Endodermal cell (in vitro differentiated cells): ENCODE measurements around the gene SLC15A5. TPM values are rescaled to one million over a fixed set of nuclear protein-coding genes. Genes with fewer than 3 reads are reported as not detected.

Source experiments
- DNase-seq: peaks from one replicate; pipeline ENCODE4 v3.0.0-alpha.2; 2017
- H3K27ac ChIP-seq: 2 replicates; pipeline ENCODE4 v1.5.1; 2013; ENCODE audit warnings: mild to moderate bottlenecking, low read depth, low read length, moderate library complexity
- H3K27me3 ChIP-seq: 2 replicates; pipeline ENCODE4 v1.6.1; 2013; ENCODE audit warnings: mild to moderate bottlenecking, low read length, moderate library complexity; ENCODE audit not compliant: insufficient read depth, control insufficient read depth, poor library complexity, severe bottlenecking
- H3K36me3 ChIP-seq: 2 replicates; pipeline ENCODE4 v1.7.0; 2013; ENCODE audit warnings: mild to moderate bottlenecking, low read length, moderate library complexity; ENCODE audit not compliant: control insufficient read depth, insufficient read depth
- H3K4me1 ChIP-seq: one replicate; pipeline ENCODE4 v1.7.0; 2013; ENCODE audit warnings: low read length; ENCODE audit not compliant: control insufficient read depth, insufficient read depth
- H3K4me3 ChIP-seq: 2 replicates; pipeline ENCODE4 v1.5.1; 2013; ENCODE audit warnings: mild to moderate bottlenecking, low read length, moderate library complexity
- H3K9ac ChIP-seq: 2 replicates; pipeline ENCODE4 v1.6.1; 2013; ENCODE audit warnings: mild to moderate bottlenecking, low read length, moderate library complexity; ENCODE audit not compliant: poor library complexity, severe bottlenecking; ENCODE audit errors: extremely low read depth
- H3K9me3 ChIP-seq: 2 replicates; pipeline ENCODE4 v1.6.1; 2013; ENCODE audit warnings: mild to moderate bottlenecking, low read length, moderate library complexity; ENCODE audit not compliant: control insufficient read depth
- H3K27ac Mint-ChIP-seq: 2 replicates; pipeline ENCODE4 v1.8.0; 2020; ENCODE audit warnings: mixed read lengths
- H3K27me3 Mint-ChIP-seq: 2 replicates; pipeline ENCODE4 v1.8.0; 2021; ENCODE audit warnings: mild to moderate bottlenecking, mixed read lengths; ENCODE audit not compliant: insufficient read depth
- H3K36me3 Mint-ChIP-seq: 2 replicates; pipeline ENCODE4 v1.8.0; 2020; ENCODE audit warnings: low read depth, mixed read lengths
- H3K4me1 Mint-ChIP-seq: 2 replicates; pipeline ENCODE4 v1.8.0; 2020; ENCODE audit warnings: mixed read lengths
- H3K4me3 Mint-ChIP-seq: 2 replicates; pipeline ENCODE4 v1.8.0; 2020; ENCODE audit warnings: mild to moderate bottlenecking, moderate library complexity, mixed read lengths
- H3K9me3 Mint-ChIP-seq: 2 replicates; pipeline ENCODE4 v1.8.0; 2020; ENCODE audit warnings: mild to moderate bottlenecking, mixed read lengths
- WGBS, 2 experiments: methylation state at CpG; one replicate each; pipeline versions ENCODE4 v1.1.5 to v1.1.7; 2013; ENCODE audit warnings: missing lambda C conversion rate in 2 of 2, mixed read lengths in 1 of 2; ENCODE audit not compliant: insufficient coverage in 1 of 2, insufficient read length in 1 of 2; 5-methylcytosine and 5-hydroxymethylcytosine counted together
- total RNA-seq, 2 donors: library from RNA; stranded (reverse); fragmentation: NEBNext Ultra II Directional in 1 of 2; extraction: Animal tissue kit (Norgen Biotek cat#: 25700) in 1 of 2; gene quantifications; 2 replicates in 1 of 2; 3 replicates in 1 of 2; pipeline ENCODE4 v1.2.1, GENCODE V29; 2021
- TF ChIP-seq, protein P1 (sequence below): fragments of 200-600 bp; sonication (generic); conservative IDR thresholded peaks from 2 replicates; pipeline ENCODE4 v1.5.0; 2021; ENCODE audit warnings: antibody characterized with exemption, mild to moderate bottlenecking

Gene SLC15A5
- total RNA-seq, 2 donors from 2014 or later: not detected

DNA sequence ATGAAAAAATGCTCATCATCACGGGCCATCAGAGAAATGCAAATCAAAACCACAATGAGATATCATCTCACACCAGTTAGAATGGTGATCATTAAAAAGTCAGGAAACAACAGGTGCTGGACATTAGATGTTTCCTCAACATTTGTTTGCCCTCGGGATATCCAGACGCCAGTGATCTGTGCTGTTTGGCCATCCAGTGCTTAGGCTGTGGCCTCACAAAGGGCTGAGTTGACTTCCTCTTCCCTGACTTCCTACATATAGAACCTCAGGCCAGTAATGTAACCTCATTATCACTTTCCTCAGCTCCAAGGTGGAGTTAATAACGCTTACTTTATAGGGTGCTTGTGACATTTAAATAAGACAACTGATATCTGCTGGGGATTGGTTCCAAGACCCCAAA is 51.8 kb downstream of the SLC15A5 start:
- Histone ChIP-seq H3K9ac (no peak overlapping the region), H3K4me1 (no peaks in the 10 kb centered on the region), H3K27ac (no peak overlapping the region), H3K4me3 (no peak overlapping the region), H3K27me3 (no peaks in the 10 kb centered on the region), H3K36me3 (no peaks in the 10 kb centered on the region), H3K9me3 (no peaks in the 10 kb centered on the region)
- Mint-ChIP-seq H3K4me3 (no peak overlapping the region), H3K4me1 (no peaks in the 10 kb centered on the region), H3K27ac (no peak overlapping the region), H3K9me3 (no peaks in the 10 kb centered on the region), H3K27me3 (no peaks in the 10 kb centered on the region), H3K36me3 (no peaks in the 10 kb centered on the region)
- 88 to 90% methylated on average over 2 to 4 of the region's 4 CpGs for WGBS, 2 experiments
- TF ChIP-seq, protein P1, sequence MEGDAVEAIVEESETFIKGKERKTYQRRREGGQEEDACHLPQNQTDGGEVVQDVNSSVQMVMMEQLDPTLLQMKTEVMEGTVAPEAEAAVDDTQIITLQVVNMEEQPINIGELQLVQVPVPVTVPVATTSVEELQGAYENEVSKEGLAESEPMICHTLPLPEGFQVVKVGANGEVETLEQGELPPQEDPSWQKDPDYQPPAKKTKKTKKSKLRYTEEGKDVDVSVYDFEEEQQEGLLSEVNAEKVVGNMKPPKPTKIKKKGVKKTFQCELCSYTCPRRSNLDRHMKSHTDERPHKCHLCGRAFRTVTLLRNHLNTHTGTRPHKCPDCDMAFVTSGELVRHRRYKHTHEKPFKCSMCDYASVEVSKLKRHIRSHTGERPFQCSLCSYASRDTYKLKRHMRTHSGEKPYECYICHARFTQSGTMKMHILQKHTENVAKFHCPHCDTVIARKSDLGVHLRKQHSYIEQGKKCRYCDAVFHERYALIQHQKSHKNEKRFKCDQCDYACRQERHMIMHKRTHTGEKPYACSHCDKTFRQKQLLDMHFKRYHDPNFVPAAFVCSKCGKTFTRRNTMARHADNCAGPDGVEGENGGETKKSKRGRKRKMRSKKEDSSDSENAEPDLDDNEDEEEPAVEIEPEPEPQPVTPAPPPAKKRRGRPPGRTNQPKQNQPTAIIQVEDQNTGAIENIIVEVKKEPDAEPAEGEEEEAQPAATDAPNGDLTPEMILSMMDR: no peak
- DNase-seq: no peak

DNA sequence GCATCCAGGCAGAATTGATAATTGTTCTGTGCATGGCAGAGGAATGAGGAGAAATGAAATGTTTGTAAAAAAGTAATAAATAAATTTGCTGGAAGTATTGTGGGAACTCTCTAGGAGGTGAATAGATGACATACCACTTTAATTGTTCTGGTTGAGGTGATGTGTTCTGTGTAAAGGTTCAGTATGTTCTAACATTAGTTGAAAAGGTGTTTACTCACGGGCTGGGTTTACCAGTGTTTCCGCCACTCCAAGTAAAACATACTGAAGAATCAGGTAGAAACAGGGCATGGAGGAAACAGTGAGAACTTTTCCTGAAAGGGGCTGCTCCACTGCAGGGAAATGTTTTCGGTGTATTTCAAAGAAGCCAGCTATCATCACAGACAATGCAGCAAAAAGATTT is 53.3 kb downstream of the SLC15A5 start:
- no peaks in the 10 kb centered on the region for H3K36me3 ChIP-seq
- WGBS, 2 experiments: 98 to 100% methylated on average over 2 to 3 of the region's 3 CpGs
- TF ChIP-seq, protein P1: no peak

DNA sequence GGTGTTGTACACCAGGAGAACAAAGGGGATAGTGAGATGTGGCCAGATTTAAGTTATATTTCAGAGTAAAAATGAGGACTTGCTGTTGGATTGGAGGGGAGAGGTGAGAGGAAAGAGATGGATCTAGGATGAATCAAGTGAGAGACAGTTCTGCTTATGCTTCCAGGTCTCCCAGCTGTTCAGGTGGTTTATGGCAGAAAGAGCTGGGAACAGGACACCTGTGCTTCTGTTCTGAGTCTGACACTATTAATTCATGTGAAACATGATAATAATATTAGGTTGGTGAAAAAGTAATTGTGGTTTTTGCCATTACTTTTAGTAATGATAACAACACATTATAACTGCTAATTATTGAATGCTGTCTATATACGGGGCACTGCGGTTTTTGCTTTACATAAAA is 55.7 kb downstream of the SLC15A5 start:
- Mint-ChIP-seq H3K27me3 (no peaks in the 10 kb centered on the region), H3K4me1 (no peaks in the 10 kb centered on the region), H3K4me3 (no peak overlapping the region), H3K27ac (no peak overlapping the region), H3K36me3 (no peaks in the 10 kb centered on the region), H3K9me3 (no peaks in the 10 kb centered on the region)
- Histone ChIP-seq H3K36me3 (no peaks in the 10 kb centered on the region), H3K4me1 (no peaks in the 10 kb centered on the region), H3K27ac (no peak overlapping the region), H3K27me3 (no peaks in the 10 kb centered on the region), H3K9ac (no peak overlapping the region), H3K9me3 (no peaks in the 10 kb centered on the region), H3K4me3 (no peak overlapping the region)
- no peak for DNase-seq
- TF ChIP-seq, protein P1: no peak
- 100% methylated on average over 2 of the region's 2 CpGs; no CpG with 5 or more reads in 1 of the 2 experiments for WGBS, 2 experiments

More for the DNA sequence above, 53.3 kb downstream of the SLC15A5 start:
- H3K9me3 ChIP-seq: no peaks in the 10 kb centered on the region
- H3K27ac ChIP-seq: no peak overlapping the region
- H3K27ac Mint-ChIP-seq: no peak overlapping the region
- no peaks in the 10 kb centered on the region for H3K36me3 Mint-ChIP-seq
- H3K9me3 Mint-ChIP-seq: no peaks in the 10 kb centered on the region
- no peak for DNase-seq
- no peaks in the 10 kb centered on the region for H3K4me1 Mint-ChIP-seq
- H3K27me3 Mint-ChIP-seq: no peaks in the 10 kb centered on the region
- no peaks in the 10 kb centered on the region for H3K27me3 ChIP-seq
- H3K4me3 Mint-ChIP-seq: no peak overlapping the region
- no peak overlapping the region for H3K9ac ChIP-seq
- H3K4me3 ChIP-seq: no peak overlapping the region
- no peaks in the 10 kb centered on the region for H3K4me1 ChIP-seq
